Measurements from ENCODE around the gene NCKAP5.

The NCKAP5 gene

GRCh38 chr2:133315280-133315679 is 253.0 kb downstream of the NCKAP5 start:
- DNase-seq, result no peak

GRCh38 chr2:133314795-133315194 is 253.5 kb downstream of the NCKAP5 start:
- no peak for DNase-seq

GRCh38 chr2:133312038-133312729 is 256.1 kb downstream of the NCKAP5 start:
- no peak for DNase-seq

- no peak for DNase-seq
Measured at GRCh38 chr2:133306236-133306635, 262.0 kb downstream of the NCKAP5 start.

GRCh38 chr2:133304344-133304743 is 263.9 kb downstream of the NCKAP5 start:
- no peak for DNase-seq

- DNase-seq, result no peak
Measured at GRCh38 chr2:133303150-133303549, 265.1 kb downstream of the NCKAP5 start.

- DNase-seq, result no peak
Measured at GRCh38 chr2:133296401-133296800, 271.9 kb downstream of the NCKAP5 start.

GRCh38 chr2:133293544-133294353 is 274.5 kb downstream of the NCKAP5 start:
- DNase-seq, result no peak

- DNase-seq, result no peak
Measured at GRCh38 chr2:133292259-133292658, 276.0 kb downstream of the NCKAP5 start.

- no peak for DNase-seq
Measured at GRCh38 chr2:133287709-133288108, 280.6 kb downstream of the NCKAP5 start.

- DNase-seq, result no peak
Measured at GRCh38 chr2:133286326-133286922, 281.8 kb downstream of the NCKAP5 start.

- no peak for DNase-seq
Measured at GRCh38 chr2:133273031-133273430, 295.2 kb downstream of the NCKAP5 start.

- no peak for DNase-seq
Measured at GRCh38 chr2:133271105-133271504, 297.2 kb downstream of the NCKAP5 start.

GRCh38 chr2:133270550-133270949 is 297.7 kb downstream of the NCKAP5 start:
- DNase-seq, result no peak

- DNase-seq, result no peak
Measured at GRCh38 chr2:133266926-133267590, 301.2 kb downstream of the NCKAP5 start.

GRCh38 chr2:133266041-133266925 is 302.0 kb downstream of the NCKAP5 start:
- DNase-seq, result no peak

GRCh38 chr2:133265432-133265949 is 302.8 kb downstream of the NCKAP5 start:
- DNase-seq, result no peak

GRCh38 chr2:133264989-133265401 is 303.3 kb downstream of the NCKAP5 start:
- no peak for DNase-seq

- DNase-seq, result no peak
Measured at GRCh38 chr2:133262893-133263292, 305.4 kb downstream of the NCKAP5 start.

GRCh38 chr2:133255360-133255759 is 312.9 kb downstream of the NCKAP5 start:
- no peak for DNase-seq

GRCh38 chr2:133253793-133254192 is 314.5 kb downstream of the NCKAP5 start:
- no peak for DNase-seq

- DNase-seq, result no peak
Measured at GRCh38 chr2:133252780-133253355, 315.4 kb downstream of the NCKAP5 start.

Measured in activated CD4-positive, CD25-positive, alpha-beta regulatory T cell treated with anti-CD3 and anti-CD28 coated beads, Interleukin-2, amount 50 U/mL, for 72 hours (primary cell).